Bone marrow (tissue), 2 donors: ENCODE data around the gene PBX1.
"Not testable (repeated sequence)": the region's sequence is repeated elsewhere in the genome, so short reads cannot be mapped to it uniquely, and the experiment has no call there.

Experiments used
- DNase-seq, 2 donors: peaks; one replicate each; lab custom pipeline; 2025; lab: John Stamatoyannopoulos, UW

The PBX1 gene

GRCh38 chr1:164643018-164643417 is 84.0 kb downstream of the PBX1 start:
- DNase-seq: no peak

- DNase-seq: no peak
Observed at GRCh38 chr1:164644268-164644667, 85.3 kb downstream of the PBX1 start.

GRCh38 chr1:164644774-164645644 is 86.0 kb downstream of the PBX1 start:
- no peak for DNase-seq

- DNase-seq: no peak
Observed at GRCh38 chr1:164645921-164646320, 86.9 kb downstream of the PBX1 start.

- no peak for DNase-seq
Observed at GRCh38 chr1:164647211-164647610, 88.2 kb downstream of the PBX1 start.

- DNase-seq: no peak
Observed at GRCh38 chr1:164648636-164649035, 89.7 kb downstream of the PBX1 start.

GRCh38 chr1:164649146-164649545 is 90.2 kb downstream of the PBX1 start:
- DNase-seq: no peak

- DNase-seq: no peak
Observed at GRCh38 chr1:164650531-164650930, 91.5 kb downstream of the PBX1 start.

GRCh38 chr1:164651351-164651951 is 92.5 kb downstream of the PBX1 start:
- no peak for DNase-seq

GRCh38 chr1:164652969-164653368 is 94.0 kb downstream of the PBX1 start:
- not testable (repeated sequence) for DNase-seq

- DNase-seq: no peak
Observed at GRCh38 chr1:164653705-164654104, 94.7 kb downstream of the PBX1 start.

- DNase-seq: no peak
Observed at GRCh38 chr1:164654200-164654599, 95.2 kb downstream of the PBX1 start.

- DNase-seq: no peak
Observed at GRCh38 chr1:164658864-164659263, 99.9 kb downstream of the PBX1 start.

- no peak for DNase-seq
Observed at GRCh38 chr1:164659621-164660411, 100.8 kb downstream of the PBX1 start.

- no peak for DNase-seq
Observed at GRCh38 chr1:164660412-164660772, 101.4 kb downstream of the PBX1 start.

GRCh38 chr1:164660775-164661174 is 101.8 kb downstream of the PBX1 start:
- no peak for DNase-seq

- DNase-seq: no peak
Observed at GRCh38 chr1:164662462-164662861, 103.5 kb downstream of the PBX1 start.

- no peak for DNase-seq
Observed at GRCh38 chr1:164662955-164663354, 104.0 kb downstream of the PBX1 start.

- no peak for DNase-seq
Observed at GRCh38 chr1:164664127-164664526, 105.1 kb downstream of the PBX1 start.

GRCh38 chr1:164667001-164667400 is 108.0 kb downstream of the PBX1 start:
- DNase-seq: no peak

- no peak for DNase-seq
Observed at GRCh38 chr1:164667600-164667999, 108.6 kb downstream of the PBX1 start.

- DNase-seq: no peak
Observed at GRCh38 chr1:164668491-164669400, 109.8 kb downstream of the PBX1 start.
